ENCODE data around the gene OPRM1.
A peak's percentile ranks its signal among the peaks of the same experiment; 100 is the strongest.
"Not testable (repeated sequence)": the region's sequence is repeated elsewhere in the genome, so short reads cannot be mapped to it uniquely, and the experiment has no call there.

The OPRM1 gene

DNA sequence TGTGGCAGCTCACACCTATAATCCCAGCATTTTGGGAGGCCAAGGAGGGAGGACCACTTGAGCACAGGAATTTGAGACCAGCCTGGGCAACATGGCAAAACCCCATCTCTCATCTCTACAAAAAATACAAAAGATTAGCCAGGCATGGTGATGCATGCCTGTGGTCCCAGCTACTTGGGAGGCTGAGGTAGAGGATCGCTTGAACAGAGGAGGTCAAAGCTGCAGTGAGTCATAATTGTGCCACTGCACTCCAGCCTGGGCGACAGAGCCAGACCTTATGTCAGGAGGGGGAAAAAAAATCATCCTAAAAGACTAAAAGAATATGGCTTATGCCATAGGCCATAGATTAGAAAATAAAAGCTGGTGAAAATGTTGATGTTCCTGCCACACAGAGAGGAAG lies 39.6 kb downstream of the OPRM1 start:
- DNase-seq (ENCODE audit: extremely low spot score, insufficient read length, low read depth); FAIRE-seq: not testable (repeated sequence)

GRCh38 chr6:154080461-154081189 lies 41.6 kb downstream of the OPRM1 start:
- FAIRE-seq = no peak
- DNase-seq (ENCODE audit: extremely low spot score, insufficient read length, low read depth) = no peak

- FAIRE-seq (no peak), DNase-seq (ENCODE audit: extremely low spot score, insufficient read length, low read depth) (no peak)
Observed at GRCh38 chr6:154086510-154086909, 47.5 kb downstream of the OPRM1 start.

GRCh38 chr6:154092326-154092962 lies 53.4 kb downstream of the OPRM1 start:
- DNase-seq (ENCODE audit: extremely low spot score, insufficient read length, low read depth) = no peak
- no peak for FAIRE-seq

DNA sequence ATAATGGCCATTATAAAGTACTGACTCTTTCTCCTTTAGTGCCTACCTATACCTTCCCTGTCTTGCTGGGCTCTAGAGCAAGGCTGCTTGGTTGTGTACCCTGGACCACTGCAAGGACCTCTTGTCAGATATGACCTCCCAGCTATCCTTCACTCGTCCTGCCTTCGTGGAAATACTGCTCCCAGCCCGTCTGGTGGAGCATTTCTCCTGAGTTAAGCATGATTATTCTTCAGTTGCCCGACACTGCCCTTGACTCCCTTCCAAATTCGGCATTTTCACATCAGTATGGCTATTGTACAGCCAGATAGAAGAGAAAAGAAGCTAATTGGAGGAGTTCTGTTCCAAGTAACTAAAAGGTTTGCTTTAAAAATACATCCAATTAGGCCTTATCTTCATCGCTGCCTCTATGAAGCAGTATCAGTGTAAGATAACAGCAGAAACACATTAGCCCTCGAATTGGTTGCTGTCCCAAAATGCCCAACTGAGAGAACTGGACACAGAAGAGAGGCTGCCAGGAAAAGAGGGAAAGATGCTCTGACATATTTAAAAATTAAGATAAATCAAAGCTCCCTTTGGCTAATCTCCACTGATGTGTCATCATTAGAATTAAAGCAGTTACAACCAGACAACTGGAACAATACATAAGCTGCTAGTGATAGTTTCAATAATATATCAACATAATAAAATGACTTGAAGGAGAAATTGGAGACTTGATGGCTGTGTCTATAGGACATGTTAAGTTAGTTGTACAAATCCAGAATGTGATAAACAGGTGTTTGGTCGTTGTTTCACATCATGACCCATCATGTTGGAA lies 54.4 kb downstream of the OPRM1 start:
- FAIRE-seq = no peak
- no peak for DNase-seq (ENCODE audit: extremely low spot score, insufficient read length, low read depth)

GRCh38 chr6:154095571-154095970 lies 56.5 kb downstream of the OPRM1 start:
- FAIRE-seq (no peak), DNase-seq (ENCODE audit: extremely low spot score, insufficient read length, low read depth) (no peak)

DNA sequence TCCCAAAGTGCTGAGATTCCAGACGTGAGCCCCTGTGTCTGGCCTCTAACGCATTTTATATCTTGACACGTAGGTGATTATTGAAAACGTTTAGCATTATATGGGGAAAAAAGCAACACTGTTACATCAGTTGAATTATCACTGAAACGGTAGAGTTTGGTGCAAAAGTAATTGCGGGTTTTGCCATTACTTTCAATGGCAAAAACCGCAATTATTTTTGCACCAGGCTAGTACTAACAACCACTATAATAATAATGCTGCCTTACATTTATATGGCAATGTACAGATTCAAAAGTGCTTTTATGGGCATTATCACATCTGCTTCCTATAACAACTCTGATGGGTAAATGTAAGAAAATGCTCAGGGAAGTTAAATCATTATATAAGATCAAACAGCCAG lies 57.3 kb downstream of the OPRM1 start:
- FAIRE-seq (no peak), DNase-seq (ENCODE audit: extremely low spot score, insufficient read length, low read depth) (no peak)

- DNase-seq (ENCODE audit: extremely low spot score, insufficient read length, low read depth) (no peak), FAIRE-seq (no peak)
Observed at GRCh38 chr6:154096834-154097233, 57.8 kb downstream of the OPRM1 start.

- DNase-seq (ENCODE audit: extremely low spot score, insufficient read length, low read depth) = no peak
- FAIRE-seq = no peak
Observed at GRCh38 chr6:154099211-154099610, 60.2 kb downstream of the OPRM1 start.

DNA sequence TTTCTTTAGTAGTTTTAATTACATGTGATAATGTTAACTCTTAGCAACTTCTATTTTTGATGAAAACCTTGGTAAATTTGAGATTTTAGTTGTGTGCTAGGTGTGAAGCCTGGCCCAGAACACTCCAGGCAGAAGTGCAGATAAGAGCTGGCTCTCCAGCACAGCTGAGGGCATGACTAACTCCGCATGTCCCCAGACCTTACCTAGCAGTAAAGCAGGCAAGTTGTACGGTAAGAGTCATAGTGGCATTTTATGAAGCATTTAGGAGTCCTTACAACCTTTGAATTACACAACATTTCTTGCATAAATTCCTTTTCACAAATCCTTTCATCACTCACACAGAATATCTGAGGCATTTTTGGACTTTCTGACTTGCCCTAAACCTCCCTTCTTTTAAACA lies 67.2 kb downstream of the OPRM1 start:
- DNase-seq (ENCODE audit: extremely low spot score, insufficient read length, low read depth) (no peak), FAIRE-seq (no peak)

- FAIRE-seq = no peak
- DNase-seq (ENCODE audit: extremely low spot score, insufficient read length, low read depth) = no peak
Observed at GRCh38 chr6:154111025-154111424, 72.0 kb downstream of the OPRM1 start.

DNA sequence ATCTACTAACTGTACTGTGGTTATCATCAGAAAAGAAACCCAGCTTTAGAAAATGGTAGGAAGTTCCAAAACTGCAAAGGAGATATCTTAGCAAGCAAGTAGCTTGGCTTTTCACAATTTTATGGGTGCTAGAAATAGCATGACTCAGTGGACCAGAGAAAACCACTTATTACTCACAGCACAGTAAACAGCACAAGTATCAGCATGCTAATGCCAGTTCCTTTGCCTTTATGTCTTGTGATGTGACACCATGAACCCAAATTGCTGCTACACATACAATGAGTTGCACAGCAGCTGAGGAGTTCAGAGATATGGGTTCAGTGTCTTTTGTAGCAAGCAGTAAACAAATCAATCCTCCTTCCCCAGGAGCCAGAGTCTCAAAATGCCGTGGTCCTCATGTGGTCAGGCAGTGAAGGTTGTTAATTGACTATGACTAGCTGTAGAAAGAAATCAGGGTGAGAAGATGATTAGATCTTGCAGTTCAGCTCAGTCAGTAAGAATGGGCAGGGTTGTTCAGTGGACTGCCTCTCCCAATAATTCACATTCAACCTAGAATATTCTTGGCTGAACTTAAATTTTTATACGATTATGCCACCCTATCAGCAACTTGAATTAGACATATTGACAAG lies 73.3 kb downstream of the OPRM1 start:
- FAIRE-seq (no peak), DNase-seq (ENCODE audit: extremely low spot score, insufficient read length, low read depth) (no peak)

- DNase-seq (ENCODE audit: extremely low spot score, insufficient read length, low read depth) (no peak), FAIRE-seq (no peak)
Observed at GRCh38 chr6:154113392-154113791, 74.4 kb downstream of the OPRM1 start.

GRCh38 chr6:154117485-154117884 lies 78.4 kb downstream of the OPRM1 start:
- FAIRE-seq = no peak
- no peak for DNase-seq (ENCODE audit: extremely low spot score, insufficient read length, low read depth)

GRCh38 chr6:154122195-154122925 lies 83.3 kb downstream of the OPRM1 start:
- DNase-seq (ENCODE audit: extremely low spot score, insufficient read length, low read depth) (no peak), FAIRE-seq (no peak)

GRCh38 chr6:154123155-154123956 lies 84.3 kb downstream of the OPRM1 start:
- DNase-seq (ENCODE audit: extremely low spot score, insufficient read length, low read depth) (no peak), FAIRE-seq (no peak)

- no peak for DNase-seq (ENCODE audit: extremely low spot score, insufficient read length, low read depth)
- FAIRE-seq = no peak
Observed at GRCh38 chr6:154125421-154125820, 86.4 kb downstream of the OPRM1 start.

GRCh38 chr6:154127657-154128056 lies 88.6 kb downstream of the OPRM1 start:
- FAIRE-seq (no peak), DNase-seq (ENCODE audit: extremely low spot score, insufficient read length, low read depth) (no peak)

GRCh38 chr6:154134471-154135147 lies 95.6 kb downstream of the OPRM1 start:
- DNase-seq (ENCODE audit: extremely low spot score, insufficient read length, low read depth) = no peak
- peak; percentile 9 for FAIRE-seq
